Omental fat pad (tissue), 4 donors: Measurements from ENCODE around the gene CYP19A1. TPM values are rescaled to one million over a fixed set of nuclear protein-coding genes. Genes with fewer than 3 reads are reported as not detected.

Experiments
- ATAC-seq: fragments of 150-250 bp; one replicate; pipeline ENCODE4 v1.9.1; 2016; ENCODE audit warnings: mild to moderate bottlenecking, moderate library complexity; ENCODE audit not compliant: low FRiP score
- DNase-seq: peaks from one replicate; pipeline ENCODE4 v3.0.0-alpha.2; 2019; ENCODE audit warnings: low spot score
- CTCF ChIP-seq, 3 donors: fragments of 450-650 bp; IDR thresholded peaks; one replicate each; pipeline ENCODE4 v1.5.1; 2016 to 2017; ENCODE audit warnings: antibody characterized with exemption in 3 of 3, mild to moderate bottlenecking in 3 of 3, moderate library complexity in 2 of 3
- total RNA-seq, 4 donors: library from RNA; depleted of rRNA; stranded (reverse); fragments of >200 nt; gene quantifications; one replicate each; pipeline ENCODE4 v1.1.0, GENCODE V29; 2016

Gene CYP19A1
- total RNA-seq, 4 donors from 2014 or later: 1.5 to 16.2 (median 6.8) TPM; not detected in 1

GRCh38 chr15:51350723-51351122, 12.3 kb upstream of the CYP19A1 start:
- ATAC-seq (no peak), DNase-seq (no peak)
- TF ChIP-seq CTCF (IDR thresholded peaks at IDR 0.05): no peak

- no peak for ATAC-seq
- no peak for DNase-seq
- no peak for TF ChIP-seq CTCF (IDR thresholded peaks at IDR 0.05)
Observed at GRCh38 chr15:51349156-51349844, 10.9 kb upstream of the CYP19A1 start.

GRCh38 chr15:51348688-51349087, 10.3 kb upstream of the CYP19A1 start:
- ATAC-seq (no peak), DNase-seq (no peak)
- TF ChIP-seq CTCF (IDR thresholded peaks at IDR 0.05): no peak

- ATAC-seq (no peak), DNase-seq (no peak)
- TF ChIP-seq CTCF (IDR thresholded peaks at IDR 0.05): no peak
Observed at GRCh38 chr15:51346136-51346535, 7.7 kb upstream of the CYP19A1 start.

- ATAC-seq (no peak), DNase-seq (no peak)
- no peak for TF ChIP-seq CTCF (IDR thresholded peaks at IDR 0.05)
Observed at GRCh38 chr15:51343466-51343865, 5.1 kb upstream of the CYP19A1 start.

- DNase-seq: no peak
- TF ChIP-seq CTCF (IDR thresholded peaks at IDR 0.05): no peak
- ATAC-seq: peak; percentile 8
Observed at GRCh38 chr15:51342227-51342999, 4.0 kb upstream of the CYP19A1 start.
